Body of pancreas (tissue), 4 donors: ENCODE measurements around the gene GAMT.

Experiments
- CTCF ChIP-seq, 7 experiments: fragments of 450-650 bp in 4 of 7; fragments of 200-600 bp in 3 of 7; sonication (generic) in 3 of 7; IDR thresholded peaks; one replicate each; pipeline ENCODE4 v1.5.1; 2016 to 2019; ENCODE audit warnings: antibody characterized with exemption in 7 of 7
- POLR2A ChIP-seq, 3 donors: fragments of 450-650 bp; IDR thresholded peaks; one replicate each; pipeline ENCODE4 v1.6.1; 2016; ENCODE audit warnings: antibody characterized with exemption in 3 of 3, mild to moderate bottlenecking in 2 of 3

- TF ChIP-seq CTCF (IDR thresholded peaks at IDR 0.05) (no peak), POLR2A (IDR thresholded peaks at IDR 0.05) (no peak)
These were observed 46.6 kb upstream of the GAMT start for GRCh38 chr19:1447944-1448343.
